Lung (tissue), 12 donors: ENCODE measurements around the gene ZMYND19. TPM values are rescaled to one million over a fixed set of nuclear protein-coding genes. Genes with fewer than 3 reads are reported as not detected.
"Not testable (repeated sequence)": the region's sequence is repeated elsewhere in the genome, so short reads cannot be mapped to it uniquely, and the experiment has no call there.

Source experiments
- ATAC-seq: fragments of 200-7000 bp; cut with Tn5 transposase; one replicate; pipeline ENCODE4 v1.9.1; 2020; ENCODE audit warnings: moderate number of reproducible peaks; ENCODE audit not compliant: insufficient read depth, low FRiP score
- DNase-seq, 3 donors: peaks; one replicate each; pipeline ENCODE4 v3.0.0-alpha.2; 2013 to 2017
- H3K27ac ChIP-seq, 2 donors: one replicate each; pipeline ENCODE4 v1.5.1; 2013; ENCODE audit warnings: mild to moderate bottlenecking in 2 of 2, moderate library complexity in 2 of 2, control low read depth in 1 of 2, inconsistent platforms in 1 of 2, low read depth in 1 of 2, low read length in 1 of 2
- H3K27me3 ChIP-seq, 3 donors: one replicate each; pipeline ENCODE4 v1.5.1; 2013; ENCODE audit warnings: low read length in 2 of 3; ENCODE audit not compliant: control insufficient read depth in 3 of 3, insufficient read depth in 3 of 3
- H3K36me3 ChIP-seq, 4 donors: one replicate each; pipeline ENCODE4 v1.5.1; 2013; ENCODE audit warnings: low read length in 4 of 4, mild to moderate bottlenecking in 1 of 4, moderate library complexity in 1 of 4; ENCODE audit not compliant: control insufficient read depth in 4 of 4, insufficient read depth in 4 of 4
- H3K4me1 ChIP-seq, 5 donors: one replicate each; pipeline ENCODE4 v1.5.1; 2013; ENCODE audit warnings: low read length in 5 of 5, mild to moderate bottlenecking in 2 of 5, moderate library complexity in 1 of 5; ENCODE audit not compliant: control insufficient read depth in 5 of 5, insufficient read depth in 5 of 5
- H3K4me3 ChIP-seq: one replicate; pipeline ENCODE4 v1.5.1; 2013; ENCODE audit warnings: mild to moderate bottlenecking, control low read depth, moderate library complexity
- H3K9ac ChIP-seq, 2 donors: one replicate each; pipeline ENCODE4 v1.5.1; 2013; ENCODE audit warnings: low read length in 2 of 2, control low read depth in 1 of 2; ENCODE audit not compliant: insufficient read depth in 1 of 2
- H3K9me3 ChIP-seq, 4 donors: one replicate each; pipeline ENCODE4 v1.5.1; 2013; ENCODE audit warnings: low read length in 3 of 4, mild to moderate bottlenecking in 1 of 4, moderate library complexity in 1 of 4; ENCODE audit not compliant: control insufficient read depth in 4 of 4, insufficient read depth in 3 of 4
- CTCF ChIP-seq: IDR thresholded peaks from 2 replicates; pipeline ENCODE4 v1.5.1; 2012; ENCODE audit warnings: mild to moderate bottlenecking; ENCODE audit errors: control extremely low read depth, extremely low read depth
- WGBS, 2 donors: extraction: QIAGEN DNeasy Blood & Tissue Kit; methylation state at CpG; one replicate each; pipeline ENCODE4 v1.1.7; 2013; 5-methylcytosine and 5-hydroxymethylcytosine counted together
- polyA plus RNA-seq, 2 donors: library from polyadenylated mRNA; stranded (reverse); fragments of 200-250 nt; gene quantifications; one replicate each; pipeline ENCODE4 v1.2.1, GENCODE V29; 2013
- total RNA-seq, 2 donors: library from RNA; depleted of rRNA in 1 of 2; stranded (reverse); fragments of >200 nt in 1 of 2; gene quantifications; one replicate each; pipeline ENCODE4 v1.2.1, GENCODE V29; 2014 to 2021
- donor health status: control.
- donor health status: control.
- donor health status: Bipolar disorder and iron deficiency.
- donor health status: healthy.
- donor health status: DM: yes; HTN: yes; CAD: no.

ZMYND19 gene
- total and polyA plus RNA-seq, 4 donors, result 11.4 to 29.1 (median 20.5) TPM

- DNase-seq, result no peak
- Histone ChIP-seq H3K4me1 (peaks cover 0 to 6% (median 0%) of the 10 kb centered on the region in 5 donors), H3K27me3 (no peaks in the 10 kb centered on the region), H3K27ac (no peak overlapping the region), H3K9me3 (no peaks in the 10 kb centered on the region), H3K9ac (no peak overlapping the region), H3K4me3 (no peak overlapping the region), H3K36me3 (peaks cover 3 to 21% (median 5%) of the 10 kb centered on the region in 4 donors)
- WGBS, 2 donors, result 85 to 94% methylated on average over 24 of the region's 24 CpGs
- TF ChIP-seq CTCF, result no peak
- no peak for ATAC-seq
Observed at GRCh38 chr9:137556069-137556838, 34.1 kb downstream of the ZMYND19 start.

GRCh38 chr9:137555179-137555578, 35.1 kb downstream of the ZMYND19 start:
- peaks cover 0 to 8% (median 2%) of the 10 kb centered on the region in 5 donors for H3K4me1 ChIP-seq
- no peak overlapping the region for H3K27ac ChIP-seq
- H3K9me3 ChIP-seq, result no peaks in the 10 kb centered on the region
- 94 to 96% methylated on average over 10 of the region's 10 CpGs for WGBS, 2 donors
- no peak for TF ChIP-seq CTCF
- ATAC-seq (no peak), DNase-seq (no peak)
- H3K4me3 ChIP-seq, result no peak overlapping the region
- H3K27me3 ChIP-seq, result no peaks in the 10 kb centered on the region
- H3K9ac ChIP-seq, result no peak overlapping the region
- peaks cover 3 to 21% (median 5%) of the 10 kb centered on the region in 4 donors for H3K36me3 ChIP-seq

GRCh38 chr9:137554349-137554748, 36.0 kb downstream of the ZMYND19 start:
- no peak for DNase-seq
- peaks cover 3 to 21% (median 5%) of the 10 kb centered on the region in 4 donors for H3K36me3 ChIP-seq

GRCh38 chr9:137553654-137554053, 36.7 kb downstream of the ZMYND19 start:
- ATAC-seq, H3K4me3 ChIP-seq, DNase-seq, H3K27me3 ChIP-seq, H3K9me3 ChIP-seq, H3K9ac ChIP-seq, H3K27ac ChIP-seq: not testable (repeated sequence)
- Histone ChIP-seq H3K36me3 (peaks cover 3 to 21% (median 5%) of the 10 kb centered on the region in 4 donors), H3K4me1 (peaks cover 0 to 14% (median 6%) of the 10 kb centered on the region in 5 donors)
- 93 to 94% methylated on average over 10 of the region's 10 CpGs for WGBS, 2 donors

More at GRCh38 chr9:137554349-137554748, 36.0 kb downstream of the ZMYND19 start:
- Histone ChIP-seq H3K4me3 (no peak overlapping the region), H3K27ac (no peak overlapping the region), H3K9me3 (no peaks in the 10 kb centered on the region), H3K4me1 (peaks cover 0 to 14% (median 5%) of the 10 kb centered on the region in 5 donors), H3K27me3 (no peaks in the 10 kb centered on the region), H3K9ac (no peak overlapping the region)
- ATAC-seq, result no peak
- WGBS, 2 donors, result 93 to 94% methylated on average over 1 of the region's 1 CpG
- TF ChIP-seq CTCF, result no peak
